H1 (cell line): ENCODE results near the gene BCAP31. TPM values are rescaled to one million over a fixed set of nuclear protein-coding genes. Genes with fewer than 3 reads are reported as not detected.
A peak's percentile ranks its signal among the peaks of the same experiment; 100 is the strongest.

Source experiments
- CTCF ChIA-PET: fragments of 300-600 bp; sonication (Branson Sonifier 250); formaldehyde crosslinking; loops from one replicate; lab custom pipeline; 2021; ENCODE audit not compliant: partially characterized antibody; lab: Charles Lee
- POLR2A ChIA-PET: fragments of 300-600 bp; sonication (Branson Sonifier 250); formaldehyde crosslinking; loops from one replicate; lab custom pipeline; 2021; ENCODE audit warnings: inconsistent platforms; ENCODE audit not compliant: partially characterized antibody; lab: Charles Lee
- DNase-seq, 2 experiments: peaks; one replicate each; pipeline versions ENCODE4 v3.0.0 to v3.0.0-alpha.2; 2010 to 2022; ENCODE audit warnings: low spot score in 2 of 2, low read depth in 1 of 2, mixed read lengths in 1 of 2
- FAIRE-seq: peaks from 2 replicates; lab custom pipeline; 2011; peaks lifted over from hg19 to GRCh38; lab: Jason Lieb, UNC
- H2AFZ ChIP-seq: 2 replicates; pipeline ENCODE4 v1.8.1; 2012; ENCODE audit warnings: low read length, inconsistent platforms
- H2AK5ac ChIP-seq: 2 replicates; pipeline ENCODE4 v1.6.1; 2013; ENCODE audit warnings: low read depth, low read length
- H2BK120ac ChIP-seq: replicated peaks from 2 replicates; pipeline ENCODE3; 2013; ENCODE audit warnings: low read depth, low read length, inconsistent platforms
- H2BK12ac ChIP-seq: 2 replicates; pipeline ENCODE4 v1.6.1; 2013; ENCODE audit warnings: low read depth, low read length
- H2BK15ac ChIP-seq: 2 replicates; pipeline ENCODE4 v1.6.1; 2013; ENCODE audit warnings: low read length
- H2BK20ac ChIP-seq: 2 replicates; pipeline ENCODE4 v1.6.1; 2013; ENCODE audit warnings: low read length
- H2BK5ac ChIP-seq: 2 replicates; pipeline ENCODE4 v1.6.1; 2013; ENCODE audit warnings: low read depth, low read length
- H3K14ac ChIP-seq: 2 replicates; pipeline ENCODE4 v1.6.1; 2013; ENCODE audit warnings: inconsistent platforms; ENCODE audit not compliant: insufficient read length
- H3K18ac ChIP-seq: 2 replicates; pipeline ENCODE4 v1.6.1; 2013; ENCODE audit warnings: low read length; ENCODE audit errors: extremely low read depth
- H3K23ac ChIP-seq: 2 replicates; pipeline ENCODE4 v1.6.1; 2013; ENCODE audit warnings: inconsistent platforms; ENCODE audit not compliant: insufficient read length
- H3K23me2 ChIP-seq: 2 replicates; pipeline ENCODE4 v1.6.1; 2013; ENCODE audit warnings: low read depth, low read length
- H3K27ac ChIP-seq: 2 replicates; pipeline ENCODE4 v1.6.1; 2011; ENCODE audit warnings: low read depth, low read length, inconsistent platforms
- H3K27me3 ChIP-seq, 4 experiments: replicated peaks in 1 of 4; 1 replicate in 1 of 4; 2 replicates in 3 of 4; pipeline versions ENCODE4 v1.6.1 to v1.8.1; 2011 to 2013; ENCODE audit warnings: low read length in 3 of 4, mild to moderate bottlenecking in 3 of 4, inconsistent platforms in 2 of 4, mixed read lengths in 2 of 4, moderate library complexity in 1 of 4; ENCODE audit not compliant: control insufficient read depth in 3 of 4, insufficient read depth in 3 of 4; ENCODE audit errors: extremely low read depth in 1 of 4
- H3K36me3 ChIP-seq, 4 experiments: 2 replicates each; pipeline versions ENCODE4 v1.6.1 to v1.8.1; 2011 to 2013; ENCODE audit warnings: mild to moderate bottlenecking in 4 of 4, low read length in 3 of 4, moderate library complexity in 2 of 4, control low read depth in 1 of 4, inconsistent platforms in 1 of 4; ENCODE audit not compliant: insufficient read depth in 4 of 4, control insufficient read depth in 2 of 4
- H3K4ac ChIP-seq: replicated peaks from 2 replicates; pipeline ENCODE3; 2013; ENCODE audit warnings: low read length, low read depth, mixed read lengths, inconsistent platforms; ENCODE audit not compliant: insufficient read length
- H3K4me1 ChIP-seq, 4 experiments: replicated peaks in 1 of 4; 1 replicate in 1 of 4; 2 replicates in 3 of 4; pipeline versions ENCODE4 v1.6.1 to v1.8.1; 2011 to 2013; ENCODE audit warnings: low read length in 3 of 4, inconsistent platforms in 2 of 4, mixed read lengths in 1 of 4; ENCODE audit not compliant: insufficient read depth in 4 of 4, control insufficient read depth in 3 of 4
- H3K4me2 ChIP-seq, 2 experiments: 2 replicates each; pipeline versions ENCODE4 v1.6.1 to v1.8.1; 2011 to 2013; ENCODE audit warnings: low read depth in 2 of 2, low read length in 2 of 2, control low read depth in 1 of 2, inconsistent platforms in 1 of 2, mild to moderate bottlenecking in 1 of 2; ENCODE audit not compliant: insufficient read depth in 1 of 2
- H3K4me3 ChIP-seq, 4 experiments: fragments of 200-600, 300-600 bp in 1 of 4; sonication (generic), shearing (Covaris generic), sonication (Bioruptor Twin) in 1 of 4; 2 replicates each; pipeline versions ENCODE4 v1.5.1 to v1.8.1; 2011 to 2016; ENCODE audit warnings: low read length in 4 of 4, low read depth in 3 of 4, control low read depth in 2 of 4, inconsistent platforms in 2 of 4, mild to moderate bottlenecking in 2 of 4, mixed read lengths in 1 of 4, moderate library complexity in 1 of 4; ENCODE audit not compliant: insufficient read depth in 2 of 4; ENCODE audit errors: extremely low read depth in 1 of 4
- H3K56ac ChIP-seq: replicated peaks from 2 replicates; pipeline ENCODE3; 2013; ENCODE audit warnings: low read depth, mild to moderate bottlenecking, mixed read lengths, low read length, inconsistent platforms; ENCODE audit not compliant: insufficient read length
- H3K79me1 ChIP-seq: 2 replicates; pipeline ENCODE4 v1.6.1; 2013; ENCODE audit warnings: low read depth, low read length, control low read depth
- H3K79me2 ChIP-seq, 2 experiments: 2 replicates each; pipeline versions ENCODE4 v1.6.1 to v1.8.1; 2012 to 2013; ENCODE audit warnings: low read length in 2 of 2, mild to moderate bottlenecking in 2 of 2, inconsistent platforms in 1 of 2; ENCODE audit not compliant: insufficient read depth in 2 of 2, control insufficient read depth in 1 of 2
- H3K9ac ChIP-seq, 4 experiments: replicated peaks in 1 of 4; 1 replicate in 1 of 4; 2 replicates in 3 of 4; pipeline versions ENCODE4 v1.6.1 to v1.8.1; 2011 to 2013; ENCODE audit warnings: low read depth in 3 of 4, low read length in 3 of 4, control low read depth in 2 of 4, mild to moderate bottlenecking in 2 of 4, moderate library complexity in 2 of 4, inconsistent platforms in 1 of 4; ENCODE audit errors: extremely low read depth in 1 of 4
- H3K9me3 ChIP-seq, 2 experiments: 2 replicates each; pipeline versions ENCODE4 v1.6.1 to v1.8.1; 2012 to 2013; ENCODE audit warnings: mild to moderate bottlenecking in 2 of 2, moderate library complexity in 2 of 2, control low read depth in 1 of 2, inconsistent platforms in 1 of 2, low read depth in 1 of 2, low read length in 1 of 2, mixed read lengths in 1 of 2; ENCODE audit not compliant: insufficient read depth in 2 of 2
- H4K20me1 ChIP-seq, 2 experiments: replicated peaks in 1 of 2; 2 replicates each; pipeline versions ENCODE3 to v1.8.1; 2011 to 2013; ENCODE audit warnings: inconsistent platforms in 2 of 2, low read length in 2 of 2, mild to moderate bottlenecking in 1 of 2; ENCODE audit not compliant: insufficient read depth in 2 of 2, control insufficient read depth in 1 of 2
- H4K5ac ChIP-seq: 2 replicates; pipeline ENCODE4 v1.6.1; 2013; ENCODE audit warnings: low read length, low read depth, mixed read lengths, inconsistent platforms; ENCODE audit not compliant: insufficient read length
- H4K8ac ChIP-seq: 2 replicates; pipeline ENCODE4 v1.8.0; 2013; ENCODE audit warnings: mild to moderate bottlenecking, moderate library complexity, low read length, inconsistent platforms; ENCODE audit not compliant: insufficient read depth; ENCODE audit errors: extremely low read depth
- H4K91ac ChIP-seq: replicated peaks from 2 replicates; pipeline ENCODE3; 2013; ENCODE audit warnings: low read length, mixed read lengths, inconsistent platforms; ENCODE audit not compliant: insufficient read length
- ASH2L ChIP-seq: fragments of 200-600, 300-600 bp; sonication (generic); IDR thresholded peaks from one replicate; pipeline ENCODE4 v1.7.1; 2017; ENCODE audit warnings: low read length
- BCL11A ChIP-seq, 2 experiments: IDR thresholded peaks; one replicate each; pipeline ENCODE4 v1.6.1; 2011; ENCODE audit warnings: low read depth in 2 of 2, low read length in 2 of 2, mild to moderate bottlenecking in 2 of 2
- CTBP2 ChIP-seq: IDR thresholded peaks from 2 replicates; pipeline ENCODE4 v1.7.0; 2011; ENCODE audit warnings: borderline replicate concordance, mild to moderate bottlenecking, moderate library complexity, mixed read lengths, low read length; ENCODE audit not compliant: insufficient read depth, insufficient read length
- GTF2F1 ChIP-seq: IDR thresholded peaks from 2 replicates; pipeline ENCODE4 v1.6.1; 2012; ENCODE audit warnings: low read depth, low read length, improper control_type of control experiment, borderline replicate concordance
- MAFK ChIP-seq: IDR thresholded peaks from 2 replicates; pipeline ENCODE4 v1.6.1; 2012; ENCODE audit warnings: low read depth, mild to moderate bottlenecking, improper control_type of control experiment, low read length
- POLR2AphosphoS5 ChIP-seq: IDR thresholded peaks from 2 replicates; pipeline ENCODE4 v1.6.1; 2011; ENCODE audit warnings: low read depth, low read length
- RFX5 ChIP-seq: IDR thresholded peaks from 2 replicates; pipeline ENCODE4 v1.6.1; 2011; ENCODE audit warnings: low read depth, low read length, improper control_type of control experiment, borderline replicate concordance
- SP1 ChIP-seq: IDR thresholded peaks from 2 replicates; pipeline ENCODE4 v1.6.1; 2011; ENCODE audit warnings: low read depth, low read length
- SUZ12 ChIP-seq: fragments of 200-600 bp; sonication (generic); IDR thresholded peaks from 2 replicates; pipeline ENCODE4 v1.6.1; 2012; ENCODE audit warnings: mild to moderate bottlenecking, inconsistent platforms, low read length, moderate library complexity, mixed read lengths
- TCF12 ChIP-seq: IDR thresholded peaks from 2 replicates; pipeline ENCODE4 v1.6.1; 2011; ENCODE audit warnings: low read depth, mild to moderate bottlenecking, low read length
- TEAD4 ChIP-seq: IDR thresholded peaks from 2 replicates; pipeline ENCODE4 v1.6.1; 2012; ENCODE audit warnings: low read depth, low read length, inconsistent platforms, mixed read lengths
- YY1 ChIP-seq: IDR thresholded peaks from 2 replicates; pipeline ENCODE4 v1.6.1; 2011; ENCODE audit warnings: low read depth, mild to moderate bottlenecking, low read length
- ZNF274 ChIP-seq: IDR thresholded peaks from 2 replicates; pipeline ENCODE4 v1.7.0; 2012; ENCODE audit warnings: low read length, borderline replicate concordance; ENCODE audit errors: extremely low read depth
- WGBS, 2 experiments: shearing (Covaris generic) in 1 of 2; methylation state at CpG; one replicate each; pipeline versions ENCODE4 v1.1.6 to v1.1.7; 2013 to 2015; ENCODE audit warnings: low lambda C conversion rate in 2 of 2, mixed read lengths in 2 of 2, inconsistent platforms in 1 of 2, low coverage in 1 of 2, missing lambda C conversion rate in 1 of 2; ENCODE audit not compliant: insufficient replicate concordance in 2 of 2, insufficient coverage in 1 of 2, insufficient read length in 1 of 2; ENCODE audit errors: extremely low coverage in 1 of 2, missing lambda C conversion rate in 1 of 2; 5-methylcytosine and 5-hydroxymethylcytosine counted together
- polyA plus RNA-seq, 7 experiments: library from polyadenylated mRNA; depleted of rRNA in 3 of 7; stranded (reverse) in 5 of 7; unstranded in 2 of 7; fragments of >200 nt in 5 of 7; fragments of 200-250 nt in 2 of 7; gene quantifications; 1 replicate in 5 of 7; 2 replicates in 1 of 7; 4 replicates in 1 of 7; pipeline versions ENCODE4 v1.2.1 to v1.2.3, GENCODE V29; 2011 to 2013; ENCODE audit warnings: missing spikeins in 2 of 7, mixed read lengths in 2 of 7
- total RNA-seq: library from RNA; stranded (reverse); fragmentation: NEBNext Ultra II Directional; extraction: Animal tissue kit (Norgen Biotek cat#: 25700); gene quantifications from 2 replicates; pipeline ENCODE4 v1.2.1, GENCODE V29; 2021

The BCAP31 gene
- total and polyA plus RNA-seq, 2 of the 8 experiments (the other 6 are each of a cell fraction or from before 2014, with no cell fraction given) = 136 to 159 TPM

- H3K9ac ChIP-seq = no peak overlapping the region
- no peak for TF ChIP-seq YY1
- no peak for TF ChIP-seq SUZ12
- no peak for TF ChIP-seq BCL11A (IDR thresholded peaks at IDR 0.05; ENCODE audit: low read depth in 2 of 2, low read length in 2 of 2)
- no peak for TF ChIP-seq POLR2AphosphoS5
- TF ChIP-seq ASH2L = no peak
- TF ChIP-seq GTF2F1 = no peak
- no peak for TF ChIP-seq ZNF274
- TF ChIP-seq RFX5 = no peak
- no peak for TF ChIP-seq CTBP2
- no peak for TF ChIP-seq TCF12
- TF ChIP-seq TEAD4 = no peak
- no peak for TF ChIP-seq SP1
- TF ChIP-seq MAFK = no peak
These were observed 56.8 kb downstream of the BCAP31 start for GRCh38 chrX:153667281-153667955.

More at GRCh38 chrX:153667281-153667955, 56.8 kb downstream of the BCAP31 start:
- Histone ChIP-seq H2BK12ac (peak overlapping the region; percentile 68; the same call in 1 of the 2 replicates), H2BK120ac (no peak overlapping the region), H3K4me1 (no peaks in the 10 kb centered on the region), H3K23ac (no peak overlapping the region), H4K20me1 (no peaks in the 10 kb centered on the region), H4K91ac (peak overlapping the region; percentile 59), H2BK15ac (peak overlapping the region; percentile 46; the same call in 1 of the 2 replicates), H3K27me3 (no peaks in the 10 kb centered on the region), H3K4me2 (peak overlapping the region; percentile 1 to 57; a peak in 2 of 4 replicates), H3K18ac (no peak overlapping the region; the same call in 1 of the 2 replicates), H3K56ac (no peak overlapping the region), H3K4ac (no peak overlapping the region), H3K36me3 (no peaks in the 10 kb centered on the region), H3K79me1 (no peaks in the 10 kb centered on the region), H2AFZ (peak overlapping the region; percentile 62; the same call in 1 of the 2 replicates), H3K14ac (no peak overlapping the region), H2BK5ac (no peak overlapping the region), H3K4me3 (peak overlapping the region in 2 of 4 experiments; percentile 12 to 48; a peak in 3 of 8 replicates), H3K27ac (no peak overlapping the region), H4K5ac (no peak overlapping the region), H2AK5ac (no peak overlapping the region), H3K9me3 (no peaks in the 10 kb centered on the region), H4K8ac (no peak overlapping the region), H3K79me2 (no peaks in the 10 kb centered on the region), H2BK20ac (no peak overlapping the region), H3K23me2 (no peaks in the 10 kb centered on the region)
- WGBS, 2 experiments = 75% methylated on average over 8 of the region's 11 CpGs; no CpG with 5 or more reads in 1 of the 2 experiments
- POLR2A ChIA-PET = no interaction called here
- DNase-seq = no peak
- FAIRE-seq = no peak
- CTCF ChIA-PET = interaction anchor here (0.6 to 28.7 kb wide), 25 partner anchors 9 to 832 kb away, joined by 3 to 408 read pairs (median 9); partner anchors contain the start of genes CCNQ and DUSP9
